HUES64 (cell line): ENCODE measurements around the gene KRTAP12-2.
"Not testable (repeated sequence)": the region's sequence is repeated elsewhere in the genome, so short reads cannot be mapped to it uniquely, and the experiment has no call there.

Experiments used
- H3K27ac ChIP-seq: 2 replicates; pipeline ENCODE4 v1.7.0; 2013; ENCODE audit warnings: low read depth, low read length, inconsistent platforms
- H3K27me3 ChIP-seq: 2 replicates; pipeline ENCODE4 v1.6.1; 2013; ENCODE audit warnings: mild to moderate bottlenecking, low read length; ENCODE audit not compliant: insufficient read depth
- H3K36me3 ChIP-seq: 2 replicates; pipeline ENCODE4 v1.6.1; 2013; ENCODE audit warnings: mild to moderate bottlenecking, low read length; ENCODE audit not compliant: insufficient read depth
- H3K4me1 ChIP-seq: 2 replicates; pipeline ENCODE4 v1.6.1; 2013; ENCODE audit warnings: mild to moderate bottlenecking, low read length, moderate library complexity; ENCODE audit not compliant: insufficient read depth
- H3K4me3 ChIP-seq: 2 replicates; pipeline ENCODE4 v1.5.1; 2013; ENCODE audit warnings: mild to moderate bottlenecking, low read length, moderate library complexity
- H3K9ac ChIP-seq: 2 replicates; pipeline ENCODE4 v1.6.1; 2013; ENCODE audit warnings: mild to moderate bottlenecking, low read depth, low read length
- H3K9me3 ChIP-seq: 2 replicates; pipeline ENCODE4 v1.6.1; 2013; ENCODE audit warnings: low read depth, low read length; ENCODE audit not compliant: insufficient read depth
- WGBS: fragments of 150-250, 120-280 bp; methylation state at CpG from one replicate; pipeline ENCODE4 v1.1.7; 2013; ENCODE audit warnings: missing lambda C conversion rate; 5-methylcytosine and 5-hydroxymethylcytosine counted together

The KRTAP12-2 gene

GRCh38 chr21:44691686-44692085 lies 25.0 kb upstream of the KRTAP12-2 start:
- H3K36me3 ChIP-seq = no peaks in the 10 kb centered on the region
- 85% methylated on average over 2 of the region's 2 CpGs for WGBS
- H3K9me3 ChIP-seq = peaks cover 14% of the 10 kb centered on the region
- H3K9ac ChIP-seq = no peak overlapping the region
- no peak overlapping the region for H3K27ac ChIP-seq
- no peaks in the 10 kb centered on the region for H3K27me3 ChIP-seq
- H3K4me1 ChIP-seq = peaks cover 15% of the 10 kb centered on the region
- H3K4me3 ChIP-seq = no peak overlapping the region

GRCh38 chr21:44689740-44690139 lies 23.0 kb upstream of the KRTAP12-2 start:
- not testable (repeated sequence) for H3K9ac ChIP-seq
- 95% methylated on average over 3 of the region's 3 CpGs for WGBS

GRCh38 chr21:44687671-44688070 lies 20.9 kb upstream of the KRTAP12-2 start:
- whole genome bisulfite sequencing = 82% methylated on average over 10 of the region's 11 CpGs
- H3K27me3 ChIP-seq = no peaks in the 10 kb centered on the region
- H3K36me3 ChIP-seq = no peaks in the 10 kb centered on the region
- peaks cover 13% of the 10 kb centered on the region for H3K4me1 ChIP-seq
- H3K9me3 ChIP-seq = peaks cover 2% of the 10 kb centered on the region
- no peak overlapping the region for H3K9ac ChIP-seq
- no peak overlapping the region for H3K4me3 ChIP-seq
- no peak overlapping the region for H3K27ac ChIP-seq

More at GRCh38 chr21:44689740-44690139, 23.0 kb upstream of the KRTAP12-2 start:
- not testable (repeated sequence) for H3K36me3 ChIP-seq, H3K27ac ChIP-seq, H3K4me3 ChIP-seq, H3K27me3 ChIP-seq
- Histone ChIP-seq H3K4me1 (peaks cover 13% of the 10 kb centered on the region), H3K9me3 (peaks cover 14% of the 10 kb centered on the region)

GRCh38 chr21:44686843-44687561 lies 20.3 kb upstream of the KRTAP12-2 start:
- Histone ChIP-seq H3K27ac (peak overlapping the region; percentile 54; the same call in 1 of the 2 replicates), H3K4me1 (peaks cover 13% of the 10 kb centered on the region)
- WGBS = 80% methylated on average over 25 of the region's 25 CpGs

GRCh38 chr21:44686000-44686781 lies 19.5 kb upstream of the KRTAP12-2 start:
- no peak overlapping the region for H3K9ac ChIP-seq
- no peaks in the 10 kb centered on the region for H3K9me3 ChIP-seq
- no peak overlapping the region for H3K4me3 ChIP-seq
- no peaks in the 10 kb centered on the region for H3K27me3 ChIP-seq
- H3K4me1 ChIP-seq = peaks cover 13% of the 10 kb centered on the region
- H3K36me3 ChIP-seq = no peaks in the 10 kb centered on the region
- no peak overlapping the region for H3K27ac ChIP-seq
- WGBS = 37% methylated on average over 14 of the region's 14 CpGs

More at GRCh38 chr21:44686843-44687561, 20.3 kb upstream of the KRTAP12-2 start:
- no peak overlapping the region for H3K4me3 ChIP-seq
- no peaks in the 10 kb centered on the region for H3K27me3 ChIP-seq
- no peak overlapping the region for H3K9ac ChIP-seq
- H3K36me3 ChIP-seq = no peaks in the 10 kb centered on the region
- no peaks in the 10 kb centered on the region for H3K9me3 ChIP-seq

GRCh38 chr21:44685050-44685449 lies 18.3 kb upstream of the KRTAP12-2 start:
- not testable (repeated sequence) for H3K36me3 ChIP-seq, H3K9ac ChIP-seq, H3K27ac ChIP-seq, H3K4me3 ChIP-seq, H3K27me3 ChIP-seq, H3K9me3 ChIP-seq
- WGBS = 92% methylated on average over 6 of the region's 6 CpGs
- H3K4me1 ChIP-seq = peaks cover 13% of the 10 kb centered on the region

GRCh38 chr21:44684483-44684882 lies 17.8 kb upstream of the KRTAP12-2 start:
- H3K9me3 ChIP-seq = no peaks in the 10 kb centered on the region
- H3K4me3 ChIP-seq = no peak overlapping the region
- 85% methylated on average over 6 of the region's 6 CpGs for WGBS
- no peaks in the 10 kb centered on the region for H3K36me3 ChIP-seq
- no peak overlapping the region for H3K9ac ChIP-seq
- no peaks in the 10 kb centered on the region for H3K27me3 ChIP-seq
- peaks cover 13% of the 10 kb centered on the region for H3K4me1 ChIP-seq
- H3K27ac ChIP-seq = no peak overlapping the region

- peaks cover 13% of the 10 kb centered on the region for H3K4me1 ChIP-seq
- WGBS = 88% methylated on average over 7 of the region's 7 CpGs
- no peaks in the 10 kb centered on the region for H3K9me3 ChIP-seq
- no peak overlapping the region for H3K9ac ChIP-seq
- H3K27me3 ChIP-seq = no peaks in the 10 kb centered on the region
- no peaks in the 10 kb centered on the region for H3K36me3 ChIP-seq
- H3K27ac ChIP-seq = no peak overlapping the region
- no peak overlapping the region for H3K4me3 ChIP-seq
Measured at GRCh38 chr21:44684077-44684476, 17.4 kb upstream of the KRTAP12-2 start.

GRCh38 chr21:44682580-44683151 lies 15.9 kb upstream of the KRTAP12-2 start:
- Histone ChIP-seq H3K9me3 (no peaks in the 10 kb centered on the region), H3K4me1 (peaks cover 12% of the 10 kb centered on the region), H3K36me3 (no peaks in the 10 kb centered on the region), H3K27ac (no peak overlapping the region), H3K4me3 (no peak overlapping the region), H3K9ac (no peak overlapping the region), H3K27me3 (no peaks in the 10 kb centered on the region)
- 91% methylated on average over 15 of the region's 15 CpGs for WGBS

- no peaks in the 10 kb centered on the region for H3K9me3 ChIP-seq
- H3K9ac ChIP-seq = no peak within 1 kb of the TSS
- H3K27ac ChIP-seq = no peak within 1 kb of the TSS
- H3K36me3 ChIP-seq = no peaks in the 10 kb centered on the region
- H3K4me1 ChIP-seq = peaks cover 6% of the 10 kb centered on the region
- WGBS = 95% methylated on average over 23 of the region's 23 CpGs
- H3K27me3 ChIP-seq = no peaks in the 10 kb centered on the region
- no peak within 1 kb of the TSS for H3K4me3 ChIP-seq
Measured at GRCh38 chr21:44681861-44682579, 15.3 kb upstream of the KRTAP12-2 start, which contains the start of gene KRTAP12-1. Gene KRTAP12-1, minus strand, starts transcription at chr21:44682163. Its CDS starts 40 bp downstream, at chr21:44682123.
